H54 (cell line): Measurements from ENCODE around the gene SCAMP1.

Experiments
- DNase-seq: peaks from one replicate; pipeline ENCODE4 v3.0.0; 2011; ENCODE audit warnings: low spot score, mixed read lengths; ENCODE audit not compliant: insufficient read length
- FAIRE-seq: peaks from 3 replicates; lab custom pipeline; 2011; peaks lifted over from hg19 to GRCh38; lab: Jason Lieb, UNC
- POLR2A ChIP-seq: IDR thresholded peaks from 2 replicates; pipeline ENCODE4 v1.6.1; 2011; ENCODE audit warnings: low read depth, mild to moderate bottlenecking, low read length

Gene SCAMP1

GRCh38 chr5:78359831-78360673 is at the start of gene SCAMP1:
TSS of gene SCAMP1 (plus strand) at chr5:78360617. CDS start at chr5:78360672, 55 bp downstream.
- DNase-seq, result peak; percentile 85
- peak; percentile 38 for FAIRE-seq
- peak; percentile 46 for TF ChIP-seq POLR2A

- no peak for TF ChIP-seq POLR2A
- no peak for DNase-seq
- FAIRE-seq, result no peak
Measured at GRCh38 chr5:78317515-78317914, 42.9 kb upstream of the SCAMP1 start.

GRCh38 chr5:78318337-78318736 is 42.1 kb upstream of the SCAMP1 start:
- TF ChIP-seq POLR2A, result no peak
- DNase-seq, result no peak
- FAIRE-seq, result no peak

GRCh38 chr5:78320401-78320800 is 40.0 kb upstream of the SCAMP1 start:
- DNase-seq (no peak), FAIRE-seq (peak; percentile 48)
- no peak for TF ChIP-seq POLR2A

- FAIRE-seq, result no peak
- no peak for TF ChIP-seq POLR2A
- no peak for DNase-seq
Measured at GRCh38 chr5:78323241-78323640, 37.2 kb upstream of the SCAMP1 start.

- no peak for FAIRE-seq
- DNase-seq, result no peak
- TF ChIP-seq POLR2A, result no peak
Measured at GRCh38 chr5:78326930-78327329, 33.5 kb upstream of the SCAMP1 start.

GRCh38 chr5:78327761-78328510 is 32.5 kb upstream of the SCAMP1 start:
- FAIRE-seq, result peak; percentile 62
- TF ChIP-seq POLR2A, result no peak
- no peak for DNase-seq

- peak; percentile 68 for FAIRE-seq
- no peak for DNase-seq
Measured at GRCh38 chr5:78328585-78329173, 31.7 kb upstream of the SCAMP1 start.

GRCh38 chr5:78331523-78332080 is 28.8 kb upstream of the SCAMP1 start:
- FAIRE-seq, result no peak
- DNase-seq, result no peak
- TF ChIP-seq POLR2A, result no peak

More at GRCh38 chr5:78328585-78329173, 31.7 kb upstream of the SCAMP1 start:
- no peak for TF ChIP-seq POLR2A

- DNase-seq (no peak), FAIRE-seq (no peak)
- no peak for TF ChIP-seq POLR2A
Measured at GRCh38 chr5:78334811-78335210, 25.6 kb upstream of the SCAMP1 start.

GRCh38 chr5:78335976-78336375 is 24.4 kb upstream of the SCAMP1 start:
- no peak for DNase-seq
- FAIRE-seq, result no peak
- no peak for TF ChIP-seq POLR2A

- FAIRE-seq, result no peak
Measured at GRCh38 chr5:78336698-78337097, 23.7 kb upstream of the SCAMP1 start.

GRCh38 chr5:78339617-78340436 is 20.6 kb upstream of the SCAMP1 start:
- no peak for FAIRE-seq

More at GRCh38 chr5:78336698-78337097, 23.7 kb upstream of the SCAMP1 start:
- no peak for TF ChIP-seq POLR2A
- DNase-seq, result no peak

More at GRCh38 chr5:78339617-78340436, 20.6 kb upstream of the SCAMP1 start:
- TF ChIP-seq POLR2A, result no peak
- no peak for DNase-seq
